Putamen (tissue), 1 donor: ENCODE results near the gene PPP1CB.
"Not testable (repeated sequence)": the region's sequence is repeated elsewhere in the genome, so short reads cannot be mapped to it uniquely, and the experiment has no call there.

Source experiments
- DNase-seq: peaks from one replicate; pipeline ENCODE4 v3.0.0-alpha.2; 2016; ENCODE audit warnings: low spot score

The PPP1CB gene

GRCh38 chr2:28751252-28751955, at the start of gene PPP1CB:
TSS of gene PPP1CB (plus strand) at chr2:28751830. CDS start at chr2:28752125, 295 bp downstream.
- DNase-seq, result peak; percentile 97

- DNase-seq, result peak; percentile 14
These were observed 49.2 kb upstream of the PPP1CB start for GRCh38 chr2:28702415-28702861.

- DNase-seq, result no peak
These were observed 48.8 kb upstream of the PPP1CB start for GRCh38 chr2:28702878-28703277.

GRCh38 chr2:28704621-28705020, 47.0 kb upstream of the PPP1CB start:
- no peak for DNase-seq

DNA sequence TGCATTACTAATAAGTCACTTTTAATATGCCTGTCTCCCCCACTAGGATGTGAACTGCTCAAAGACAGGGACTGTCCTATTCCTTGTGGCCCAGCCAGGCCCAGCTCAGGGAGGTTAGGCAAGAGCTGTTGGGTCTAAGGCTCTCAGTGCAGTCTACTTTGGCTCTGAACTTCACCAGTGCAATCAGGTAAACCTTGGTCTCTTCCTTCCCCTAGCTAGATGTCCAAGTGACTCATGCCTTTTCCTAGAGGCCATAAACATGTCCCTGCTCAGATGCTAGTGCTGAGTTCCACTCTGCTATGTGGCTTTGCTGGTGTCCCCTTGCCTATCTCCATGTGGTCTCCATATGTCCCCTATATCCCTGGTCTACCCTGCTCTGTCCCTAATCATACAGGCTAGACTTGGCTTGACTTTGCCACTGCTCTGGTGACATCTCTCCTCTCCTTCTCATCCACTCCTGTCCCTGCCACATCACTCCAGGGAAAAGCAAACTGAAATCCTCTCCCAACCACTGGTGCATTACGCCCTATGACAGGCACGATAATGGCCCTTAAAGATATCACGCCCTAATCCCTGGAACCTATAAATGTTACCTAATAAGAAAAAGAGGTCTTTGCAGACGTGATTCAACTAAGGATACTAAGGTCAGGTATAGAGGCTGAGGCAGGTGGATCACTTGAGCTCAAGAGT, 45.7 kb upstream of the PPP1CB start:
- DNase-seq, result no peak

- peak; percentile 85 for DNase-seq
These were observed 44.0 kb upstream of the PPP1CB start for GRCh38 chr2:28707592-28707991.

DNA sequence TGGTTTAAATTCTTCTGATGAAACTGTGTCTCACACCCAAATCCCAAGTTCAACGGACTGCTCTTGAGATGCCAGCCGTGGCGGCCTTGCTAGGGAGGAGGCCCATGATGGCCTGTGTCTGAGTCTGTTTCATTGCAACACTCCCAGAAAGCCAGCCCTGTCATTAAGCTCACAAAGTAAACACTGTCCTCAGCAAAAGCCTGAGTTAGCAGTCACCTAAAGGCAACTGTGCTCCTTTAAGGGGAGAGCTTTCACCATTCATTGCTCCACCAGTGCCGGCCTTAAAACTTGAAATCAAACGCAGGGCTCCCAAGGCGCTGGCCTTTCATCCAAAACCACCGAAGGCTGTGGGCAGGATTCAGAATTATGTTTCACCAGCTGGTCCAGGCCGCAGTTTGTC, 42.5 kb upstream of the PPP1CB start:
- no peak for DNase-seq

DNA sequence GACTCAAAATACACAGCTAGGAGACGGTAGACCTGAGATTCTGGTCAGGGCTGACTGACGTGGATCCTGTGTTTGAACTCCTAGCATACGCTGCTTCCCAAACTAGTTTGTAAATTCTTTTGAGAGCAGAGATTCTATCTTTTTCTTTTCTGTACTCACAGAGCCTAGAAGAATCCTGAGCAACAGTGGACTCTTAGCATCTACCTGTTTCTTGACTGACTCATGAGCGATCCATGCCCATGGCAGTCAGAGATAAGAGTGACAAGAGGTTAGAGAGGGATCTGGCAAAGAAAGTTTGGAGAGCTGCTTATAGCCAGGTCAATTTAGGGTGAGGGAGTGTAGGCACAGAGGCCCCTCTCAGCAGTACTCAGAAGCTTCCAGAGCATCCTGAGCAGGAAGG, 41.1 kb upstream of the PPP1CB start:
- DNase-seq, result no peak

DNA sequence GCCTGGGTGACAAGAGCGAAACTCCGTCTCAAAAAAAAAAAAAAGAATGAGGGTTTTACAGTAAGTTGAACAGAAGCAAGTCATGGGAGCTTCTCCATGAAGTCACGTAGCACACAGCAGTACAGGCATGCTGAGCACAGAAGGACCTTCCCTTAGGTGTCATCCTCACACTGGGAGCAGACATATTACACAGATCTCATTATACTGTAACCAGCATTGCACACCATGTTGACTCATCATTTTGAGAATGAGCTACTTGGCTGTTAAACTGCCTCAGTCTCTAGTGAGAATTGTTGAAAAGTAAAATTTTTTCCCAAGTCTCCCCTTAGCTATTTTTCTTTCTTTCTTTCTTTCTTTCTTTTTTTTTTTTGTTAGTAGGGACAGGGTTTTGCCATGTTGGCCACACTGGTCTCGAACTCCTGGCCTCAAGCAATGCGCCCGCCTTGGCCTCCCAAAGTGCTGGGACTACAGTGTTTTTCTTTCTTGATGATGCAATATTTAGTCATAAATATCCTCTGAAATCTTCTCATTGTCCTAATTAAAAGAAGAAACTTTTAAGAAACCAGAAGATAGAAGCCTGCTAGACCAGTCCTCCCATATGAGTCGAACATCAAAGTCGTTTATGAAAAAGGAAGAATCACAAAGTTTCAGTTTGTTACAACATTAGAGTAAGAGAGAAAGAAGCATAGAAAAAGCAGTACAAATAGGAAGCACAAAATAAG, 37.9 kb upstream of the PPP1CB start:
- DNase-seq, result no peak

- peak; percentile 37 for DNase-seq
These were observed 35.3 kb upstream of the PPP1CB start for GRCh38 chr2:28716265-28716865.

GRCh38 chr2:28717339-28717758, 34.3 kb upstream of the PPP1CB start:
- DNase-seq, result no peak

GRCh38 chr2:28720345-28720744, 31.3 kb upstream of the PPP1CB start:
- no peak for DNase-seq

DNA sequence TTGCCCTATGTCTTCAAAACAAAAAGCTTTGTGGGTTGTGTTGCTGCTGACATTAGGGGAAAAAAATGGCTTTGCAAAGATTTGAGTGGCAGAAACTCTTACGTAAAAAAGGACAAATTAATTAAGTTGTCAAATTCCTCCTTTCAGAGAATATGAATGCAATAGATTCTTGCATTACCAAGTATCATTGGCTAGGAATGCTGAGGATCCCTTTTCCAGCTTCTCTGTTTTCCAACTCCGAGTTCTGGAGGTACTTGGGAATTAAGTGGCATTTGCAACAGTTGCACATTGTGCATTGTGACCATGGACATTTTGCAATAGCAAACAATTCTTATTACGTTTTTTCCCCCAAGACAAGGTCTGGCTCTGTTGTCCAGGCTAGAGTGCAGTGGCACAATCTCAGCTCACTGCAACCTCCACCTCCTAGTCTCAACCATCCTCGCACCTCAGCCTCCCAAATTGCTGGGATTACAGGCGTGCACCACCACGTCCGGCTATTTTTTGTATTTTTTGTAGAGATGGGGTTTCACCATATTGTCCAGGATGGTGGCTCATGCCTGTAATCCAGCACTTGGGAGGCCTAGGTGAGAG, 29.9 kb upstream of the PPP1CB start:
- peak; percentile 62 for DNase-seq

DNA sequence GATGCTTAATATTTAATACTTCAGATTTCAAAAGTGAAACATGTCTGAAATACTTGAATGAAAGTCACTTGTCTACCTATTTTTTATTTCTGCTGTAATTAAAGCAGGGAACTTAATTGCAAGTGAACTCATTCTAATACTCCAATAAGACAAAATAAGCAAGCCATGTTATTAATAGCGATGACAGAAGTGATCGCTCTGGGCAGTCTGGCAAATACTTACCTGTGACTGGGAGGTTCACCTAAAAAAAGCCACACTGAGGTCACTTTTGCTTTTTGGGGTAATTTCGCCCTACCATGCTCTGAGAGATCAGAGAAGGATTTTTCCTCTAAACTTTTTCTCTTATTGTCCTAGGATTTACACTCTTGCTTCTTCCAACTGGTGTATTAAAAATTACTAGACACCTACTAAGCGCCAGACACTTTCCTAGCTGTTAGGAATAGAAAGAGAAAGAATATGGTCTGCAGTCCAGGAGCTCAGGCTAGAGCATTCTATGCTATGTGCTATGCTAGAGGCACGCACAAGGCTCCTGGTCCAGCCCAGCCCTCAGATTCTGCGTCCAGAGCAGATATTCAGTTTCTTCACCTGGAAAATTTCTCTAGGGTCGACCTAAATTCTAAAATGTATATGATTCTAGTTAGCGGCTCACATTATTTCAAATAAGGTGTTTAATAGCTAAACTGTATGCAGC, 26.5 kb upstream of the PPP1CB start:
- DNase-seq, result no peak

DNA sequence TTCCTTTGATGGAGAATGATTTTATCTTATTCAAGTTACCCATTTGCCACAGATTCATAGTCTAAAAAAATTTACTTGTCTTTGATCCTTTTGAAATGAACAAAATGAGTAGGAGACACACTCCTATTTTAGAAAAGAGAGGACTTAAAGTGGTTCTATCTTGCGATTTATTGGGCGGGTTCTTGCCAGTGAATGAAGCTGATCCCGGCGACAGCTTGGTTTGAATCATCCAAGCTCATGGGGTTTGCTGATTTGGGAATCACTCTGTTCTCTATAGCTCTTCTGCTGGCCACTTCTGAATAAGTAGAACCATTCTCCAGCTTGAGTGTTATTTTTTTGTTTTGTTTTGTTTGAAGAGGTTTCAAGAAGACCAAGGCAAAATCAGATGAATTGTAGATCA, 25.5 kb upstream of the PPP1CB start:
- peak; percentile 52 for DNase-seq

- DNase-seq, result no peak
These were observed 21.9 kb upstream of the PPP1CB start for GRCh38 chr2:28729698-28730097.

DNA sequence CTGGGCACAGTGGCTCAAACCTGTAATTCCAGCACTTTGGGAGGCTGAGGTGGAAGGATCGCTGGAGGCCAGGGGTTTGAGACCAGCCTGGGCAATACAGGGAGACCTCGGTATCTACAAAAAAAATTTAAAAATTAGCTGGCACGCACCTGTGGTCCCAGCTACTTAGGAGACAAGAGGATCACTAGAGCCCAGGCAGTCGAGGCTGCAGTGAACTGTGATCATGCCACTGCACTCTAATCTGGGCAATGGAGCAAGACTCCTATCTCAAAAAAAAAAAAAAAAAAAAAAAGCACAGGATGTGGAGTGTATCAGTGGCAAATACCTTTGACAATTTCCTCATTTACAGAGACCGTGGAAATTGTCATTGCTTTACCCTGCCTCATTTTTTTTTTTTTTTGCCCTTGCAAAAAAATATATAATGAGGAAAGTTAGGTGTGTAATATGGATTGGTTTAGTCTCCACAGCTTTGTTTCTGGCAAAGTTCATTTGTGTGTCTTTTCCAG, 20.9 kb upstream of the PPP1CB start:
- no peak for DNase-seq

DNA sequence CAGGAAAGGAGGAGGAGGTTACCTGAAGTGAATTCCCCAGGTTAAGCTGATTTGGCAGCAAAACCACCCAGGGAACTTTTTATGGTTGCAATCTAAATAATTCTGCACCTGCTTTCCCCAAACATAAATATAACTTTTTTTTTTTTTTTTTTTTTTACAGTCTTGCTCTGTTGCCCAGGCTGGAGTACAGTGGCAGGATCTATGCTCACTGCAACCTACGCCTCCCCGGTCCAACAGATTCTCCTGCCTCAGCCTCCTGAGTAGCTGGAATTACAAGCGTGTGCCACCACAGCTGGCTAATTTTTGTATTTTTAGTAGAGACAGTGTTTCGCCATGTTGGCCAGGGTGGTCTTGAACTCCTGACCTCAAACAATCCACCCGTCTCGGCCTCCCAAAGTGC, 16.1 kb upstream of the PPP1CB start:
- no peak for DNase-seq

DNA sequence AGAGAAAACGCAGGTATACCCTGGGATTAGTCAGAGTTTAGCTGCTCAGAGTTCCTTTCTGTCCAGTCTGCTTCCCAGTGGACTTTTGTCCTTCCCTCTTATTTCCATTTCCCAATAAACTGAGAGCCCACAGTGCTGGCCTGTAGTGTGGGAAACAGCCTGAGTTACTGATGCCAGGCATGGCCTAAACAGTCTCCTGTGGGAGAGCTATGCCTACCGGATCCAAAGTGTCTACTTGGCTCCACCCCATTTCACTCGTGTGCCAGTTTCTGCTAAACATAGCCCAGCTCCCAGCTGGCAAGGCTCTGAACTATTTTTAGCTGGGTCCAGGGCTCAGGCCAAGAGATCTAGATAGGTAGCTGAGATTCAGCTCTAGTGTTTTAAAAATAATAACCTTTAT, 15.6 kb upstream of the PPP1CB start:
- peak; percentile 52 for DNase-seq

- no peak for DNase-seq
These were observed 14.0 kb upstream of the PPP1CB start for GRCh38 chr2:28737655-28738054.

GRCh38 chr2:28742619-28743018, 9.0 kb upstream of the PPP1CB start:
- DNase-seq, result not testable (repeated sequence)
